ENCODE data around the gene ELP1.

DNA sequence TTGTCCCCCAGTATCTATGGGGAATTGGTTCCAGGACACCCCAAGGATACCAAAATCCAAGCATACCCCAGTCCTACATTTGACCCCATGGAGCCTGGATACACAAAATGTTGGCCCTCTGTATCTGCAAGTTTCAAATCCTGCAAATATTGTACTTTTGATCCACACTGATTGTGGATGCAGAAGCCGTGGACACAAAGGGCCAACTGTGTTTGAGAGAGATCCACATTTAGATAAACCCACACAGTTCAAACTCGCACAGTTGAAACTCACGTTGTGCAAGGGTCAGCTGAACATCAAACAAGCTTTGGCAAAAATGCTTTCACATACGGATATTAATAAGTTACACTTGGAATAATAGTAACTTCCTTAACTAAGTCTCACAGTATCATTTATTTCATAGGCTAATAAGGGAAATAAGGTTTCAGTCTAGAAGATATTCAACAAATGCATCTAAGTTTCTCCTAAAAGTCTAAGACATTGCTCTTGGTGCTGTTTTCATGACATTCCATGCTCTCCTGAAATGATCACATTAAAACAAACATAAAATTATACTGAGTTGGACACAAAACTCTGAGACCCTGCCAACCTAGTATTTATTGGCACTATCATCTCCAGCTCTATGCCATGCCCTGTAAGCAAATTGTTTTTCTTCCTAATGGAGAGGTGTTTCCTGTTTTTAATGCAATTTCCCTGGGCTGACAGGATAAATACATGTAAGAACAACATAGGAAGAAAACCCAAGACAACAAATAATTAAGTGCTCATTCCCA is 39.5 kb downstream of the ELP1 start:
- TF ChIP-seq, protein P1, sequence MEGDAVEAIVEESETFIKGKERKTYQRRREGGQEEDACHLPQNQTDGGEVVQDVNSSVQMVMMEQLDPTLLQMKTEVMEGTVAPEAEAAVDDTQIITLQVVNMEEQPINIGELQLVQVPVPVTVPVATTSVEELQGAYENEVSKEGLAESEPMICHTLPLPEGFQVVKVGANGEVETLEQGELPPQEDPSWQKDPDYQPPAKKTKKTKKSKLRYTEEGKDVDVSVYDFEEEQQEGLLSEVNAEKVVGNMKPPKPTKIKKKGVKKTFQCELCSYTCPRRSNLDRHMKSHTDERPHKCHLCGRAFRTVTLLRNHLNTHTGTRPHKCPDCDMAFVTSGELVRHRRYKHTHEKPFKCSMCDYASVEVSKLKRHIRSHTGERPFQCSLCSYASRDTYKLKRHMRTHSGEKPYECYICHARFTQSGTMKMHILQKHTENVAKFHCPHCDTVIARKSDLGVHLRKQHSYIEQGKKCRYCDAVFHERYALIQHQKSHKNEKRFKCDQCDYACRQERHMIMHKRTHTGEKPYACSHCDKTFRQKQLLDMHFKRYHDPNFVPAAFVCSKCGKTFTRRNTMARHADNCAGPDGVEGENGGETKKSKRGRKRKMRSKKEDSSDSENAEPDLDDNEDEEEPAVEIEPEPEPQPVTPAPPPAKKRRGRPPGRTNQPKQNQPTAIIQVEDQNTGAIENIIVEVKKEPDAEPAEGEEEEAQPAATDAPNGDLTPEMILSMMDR (optimal IDR thresholded peaks at IDR 0.05 in 1 of 3, IDR thresholded peaks at IDR 0.05 in 1 of 3, conservative IDR thresholded peaks at IDR 0.05 in 1 of 3; ENCODE audit: extremely low read depth in 1 of 3, insufficient read depth in 2 of 3, low read length in 3 of 3): no peak
- TF ChIP-seq EZH2 (IDR thresholded peaks at IDR 0.05; ENCODE audit: low read length): no peak
